Stimulated activated naive B cell treated with anti-CD40 and anti-IgM and Interleukin-4, amounts not matched to agents 10 μg/mL and 1 μg/mL and 100 μg/mL, for 72 hours (primary cell): ENCODE data around the gene DOK5.

ENCODE experiments used
- ATAC-seq, 2 donors: fragments of 150-1000 bp; cut with Tn5 transposase; replicated peaks; 2 replicates each; pipeline ENCODE4 v1.10.0; 2021; ENCODE audit warnings: moderate library complexity in 1 of 2
- DNase-seq: peaks from one replicate; pipeline ENCODE4 v3.0.0; 2021
- H3K27ac Mint-ChIP-seq: one replicate; pipeline ENCODE4 v1.8.0; 2022; ENCODE audit warnings: mild to moderate bottlenecking, mixed read lengths
- H3K27me3 Mint-ChIP-seq, 2 donors: one replicate each; pipeline ENCODE4 v1.8.0; 2022; ENCODE audit warnings: mixed read lengths in 2 of 2
- H3K36me3 Mint-ChIP-seq, 2 donors: one replicate each; pipeline ENCODE4 v1.8.0; 2022; ENCODE audit warnings: mixed read lengths in 2 of 2, mild to moderate bottlenecking in 1 of 2
- H3K4me1 Mint-ChIP-seq, 2 donors: one replicate each; pipeline ENCODE4 v1.8.0; 2022; ENCODE audit warnings: mixed read lengths in 2 of 2, mild to moderate bottlenecking in 1 of 2
- H3K4me3 Mint-ChIP-seq, 2 donors: one replicate each; pipeline ENCODE4 v1.8.0; 2022; ENCODE audit warnings: mild to moderate bottlenecking in 2 of 2, mixed read lengths in 2 of 2, moderate library complexity in 1 of 2
- H3K9me3 Mint-ChIP-seq, 2 donors: one replicate each; pipeline ENCODE4 v1.8.0; 2022; ENCODE audit warnings: mixed read lengths in 2 of 2, mild to moderate bottlenecking in 1 of 2

DOK5 gene

DNA sequence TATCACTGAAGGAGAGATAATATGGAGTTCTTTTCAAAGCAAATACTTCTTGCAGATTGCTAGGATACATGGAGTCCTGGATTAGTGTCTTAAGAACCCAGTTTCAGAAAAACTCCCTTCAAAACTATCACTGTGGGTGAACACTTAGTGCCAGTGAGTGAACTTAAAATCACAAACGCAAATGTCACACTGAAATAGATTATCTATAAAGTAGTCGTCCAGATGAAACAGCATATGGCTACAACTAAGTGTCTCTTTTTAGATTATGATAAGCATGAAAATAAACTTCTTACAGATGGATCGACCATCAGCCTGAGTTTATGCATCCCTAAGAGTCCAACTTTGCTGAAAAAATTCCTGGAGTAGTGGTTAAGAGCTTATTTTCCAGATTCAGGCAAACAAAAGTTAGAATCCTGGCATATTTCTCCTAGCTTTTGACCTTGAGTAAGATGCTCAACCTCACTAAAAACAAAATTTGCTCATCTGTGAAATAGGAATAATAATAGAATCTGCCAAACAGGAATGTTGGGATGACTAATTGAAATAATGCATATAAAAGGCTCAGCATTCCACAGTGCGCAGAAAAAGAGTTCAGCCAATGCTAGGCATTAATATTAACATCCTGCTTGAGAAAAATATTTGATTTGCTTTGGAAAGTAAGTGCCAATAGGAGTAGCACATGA is 70.4 kb downstream of the DOK5 start:
- no peak overlapping the region for H3K27ac Mint-ChIP-seq
- DNase-seq (no peak), ATAC-seq (no peak)
- no peak overlapping the region for H3K4me3 Mint-ChIP-seq
- peaks cover 4 to 8% of the 10 kb centered on the region in 2 donors for H3K9me3 Mint-ChIP-seq
- no peaks in the 10 kb centered on the region for H3K36me3 Mint-ChIP-seq
- no peaks in the 10 kb centered on the region for H3K4me1 Mint-ChIP-seq
- no peaks in the 10 kb centered on the region for H3K27me3 Mint-ChIP-seq

DNA sequence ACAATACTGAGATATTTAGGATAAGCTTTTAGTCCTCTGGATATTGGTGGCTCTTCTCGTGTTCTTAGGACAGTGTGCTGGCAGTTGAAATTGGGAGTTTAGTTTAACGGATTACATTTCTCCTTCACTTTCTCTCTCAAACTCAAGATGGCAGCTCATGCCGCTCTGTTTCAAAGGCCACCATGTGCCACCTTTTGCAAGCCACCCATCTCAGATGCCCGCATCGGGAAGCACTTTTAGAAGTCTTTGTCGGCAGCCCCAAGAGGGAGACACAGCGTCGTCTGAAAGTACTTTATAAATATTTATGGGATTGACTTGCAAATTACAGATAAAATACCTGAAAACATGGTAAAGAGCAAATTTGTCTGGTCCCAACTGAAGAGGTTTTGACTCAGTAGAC is 73.5 kb downstream of the DOK5 start:
- H3K36me3 Mint-ChIP-seq, result no peaks in the 10 kb centered on the region
- ATAC-seq (no peak), DNase-seq (no peak)
- H3K4me3 Mint-ChIP-seq, result no peak overlapping the region
- H3K27ac Mint-ChIP-seq, result no peak overlapping the region
- peaks cover 4% of the 10 kb centered on the region in 2 donors for H3K9me3 Mint-ChIP-seq
- no peaks in the 10 kb centered on the region for H3K4me1 Mint-ChIP-seq
- H3K27me3 Mint-ChIP-seq, result no peaks in the 10 kb centered on the region

DNA sequence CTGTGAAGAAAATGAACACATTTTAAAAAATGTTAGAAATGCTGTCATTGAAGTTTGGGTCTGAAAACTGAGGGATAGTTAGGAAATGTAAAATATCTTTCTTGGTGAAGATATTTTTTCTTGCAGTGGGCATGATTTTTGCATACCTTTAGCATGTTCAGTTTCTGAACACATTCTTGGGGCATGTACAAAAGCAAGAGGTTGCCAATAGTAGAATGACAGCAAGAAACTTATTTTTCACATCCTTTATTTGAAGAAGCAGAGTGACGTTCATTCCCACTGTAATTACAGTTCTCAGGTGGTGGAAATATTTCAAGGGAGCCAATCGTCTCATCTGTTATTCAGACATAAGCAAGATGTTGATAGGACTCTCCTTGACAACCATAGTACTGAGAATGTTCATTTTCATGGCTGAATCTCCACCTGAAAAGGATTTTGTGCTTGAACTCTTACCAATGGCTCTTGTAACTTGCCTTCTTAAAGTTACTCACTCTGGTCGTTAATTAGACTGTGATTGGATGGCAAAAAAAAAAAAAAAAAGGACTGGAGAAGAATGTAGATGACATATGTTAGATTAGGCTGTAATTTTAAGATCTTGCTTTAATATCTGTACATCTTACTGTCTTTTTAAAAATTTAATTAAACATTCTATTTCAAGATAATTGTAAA is 74.4 kb downstream of the DOK5 start:
- no peak for ATAC-seq

DNA sequence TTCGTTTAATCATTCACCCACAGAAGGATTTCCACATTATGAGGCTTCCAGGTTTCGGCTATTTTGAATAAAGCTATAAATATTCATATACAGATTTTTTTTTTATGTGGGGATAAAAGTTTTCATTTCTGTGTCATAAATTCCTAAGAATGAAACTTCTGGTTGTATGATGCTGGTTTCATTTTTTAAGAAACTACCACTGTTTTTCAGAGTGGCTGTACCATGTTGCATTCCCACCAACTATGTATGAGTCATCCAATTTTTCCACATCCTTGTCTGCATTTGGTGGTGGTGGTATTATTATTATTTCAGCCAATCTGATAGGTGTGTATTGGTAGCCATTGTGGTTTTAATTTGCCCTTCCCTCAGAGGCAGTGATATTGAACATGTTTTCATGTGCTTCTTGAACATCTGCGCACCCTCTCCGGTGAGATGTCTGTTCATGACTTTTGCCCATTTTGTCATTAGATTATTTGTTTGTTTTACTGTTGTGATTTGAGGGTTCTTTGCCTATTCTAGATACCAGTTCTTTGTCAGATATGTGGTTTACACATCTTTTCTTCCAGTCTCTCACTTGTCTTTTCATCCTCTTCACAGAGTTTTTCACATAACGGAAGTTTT is 75.5 kb downstream of the DOK5 start:
- ATAC-seq (no peak), DNase-seq (no peak)
- Mint-ChIP-seq H3K36me3 (no peaks in the 10 kb centered on the region), H3K9me3 (no peaks in the 10 kb centered on the region), H3K27me3 (peaks cover 4 to 5% of the 10 kb centered on the region in 2 donors), H3K27ac (no peak overlapping the region), H3K4me3 (no peak overlapping the region), H3K4me1 (no peaks in the 10 kb centered on the region)

More for the DNA sequence above, 74.4 kb downstream of the DOK5 start:
- H3K4me3 Mint-ChIP-seq, result no peak overlapping the region
- H3K4me1 Mint-ChIP-seq, result no peaks in the 10 kb centered on the region
- no peaks in the 10 kb centered on the region for H3K36me3 Mint-ChIP-seq
- H3K9me3 Mint-ChIP-seq, result no peaks in the 10 kb centered on the region
- DNase-seq, result no peak
- no peaks in the 10 kb centered on the region for H3K27me3 Mint-ChIP-seq
- no peak overlapping the region for H3K27ac Mint-ChIP-seq

DNA sequence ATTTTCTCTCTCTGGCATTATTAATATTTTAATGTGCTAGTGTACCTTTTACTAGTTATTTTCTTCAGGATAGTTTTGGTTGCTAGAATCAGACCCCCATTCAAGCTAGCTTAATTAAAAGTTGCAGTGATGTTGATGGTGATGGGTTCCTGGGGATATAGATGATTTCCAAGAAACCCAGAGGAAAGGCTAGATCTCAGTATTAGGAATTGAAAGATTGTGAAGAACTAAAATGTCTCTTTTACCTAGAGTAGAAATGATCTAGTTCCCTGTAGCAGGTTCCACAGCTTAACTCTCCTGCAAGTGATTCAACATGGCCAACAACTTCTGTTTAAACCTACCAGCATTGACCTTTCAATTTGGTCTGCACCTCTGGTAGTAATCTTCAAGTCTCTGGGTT is 78.6 kb downstream of the DOK5 start:
- ATAC-seq (no peak), DNase-seq (no peak)
- Mint-ChIP-seq H3K9me3 (no peaks in the 10 kb centered on the region), H3K27ac (no peak overlapping the region), H3K4me3 (no peak overlapping the region), H3K36me3 (no peaks in the 10 kb centered on the region), H3K27me3 (peaks cover 4 to 5% of the 10 kb centered on the region in 2 donors), H3K4me1 (no peaks in the 10 kb centered on the region)

DNA sequence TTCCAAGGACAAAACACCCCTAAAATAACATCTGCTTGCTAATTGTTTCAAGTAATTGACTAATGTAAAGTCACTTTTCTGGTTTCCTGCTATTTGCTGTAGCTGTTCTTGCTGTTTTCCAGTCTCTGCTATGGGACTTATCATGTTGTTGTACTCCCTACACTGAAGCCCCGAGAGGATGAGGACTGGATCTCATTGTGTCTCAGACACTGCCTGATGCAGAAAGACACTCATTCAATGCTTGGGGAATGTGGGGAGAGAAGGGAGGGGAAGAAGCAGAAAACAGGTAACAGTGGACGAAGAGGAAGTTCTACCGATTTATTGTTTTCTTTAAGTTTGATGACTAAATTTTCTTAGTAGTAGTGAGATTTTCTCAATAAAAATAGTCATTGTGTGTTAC is 79.8 kb downstream of the DOK5 start:
- DNase-seq (no peak), ATAC-seq (no peak)
- H3K4me3 Mint-ChIP-seq, result no peak overlapping the region
- H3K9me3 Mint-ChIP-seq, result no peaks in the 10 kb centered on the region
- H3K27ac Mint-ChIP-seq, result no peak overlapping the region
- peaks cover 4 to 5% of the 10 kb centered on the region in 2 donors for H3K27me3 Mint-ChIP-seq
- no peaks in the 10 kb centered on the region for H3K4me1 Mint-ChIP-seq
- no peaks in the 10 kb centered on the region for H3K36me3 Mint-ChIP-seq

DNA sequence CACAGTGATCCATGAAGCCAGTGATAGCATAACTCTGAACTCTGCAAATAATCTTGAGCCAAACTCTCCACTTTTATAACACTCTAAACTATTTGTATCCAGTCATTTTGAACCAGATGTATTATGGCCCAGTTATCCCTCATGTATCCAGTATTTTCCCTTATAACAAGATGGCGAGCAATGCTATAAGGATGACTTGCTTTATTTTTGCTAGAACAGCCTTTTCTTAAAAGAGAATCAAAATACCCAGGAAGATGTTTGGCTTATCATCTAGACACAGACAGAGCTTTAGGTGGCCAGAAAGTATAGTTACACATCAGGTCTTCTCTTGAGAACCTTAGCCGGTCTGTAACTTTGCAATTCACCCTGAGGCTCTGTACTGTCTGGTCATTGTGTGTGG is 81.0 kb downstream of the DOK5 start:
- H3K4me1 Mint-ChIP-seq, result no peaks in the 10 kb centered on the region
- no peak overlapping the region for H3K27ac Mint-ChIP-seq
- H3K27me3 Mint-ChIP-seq, result peaks cover 4 to 5% of the 10 kb centered on the region in 2 donors
- H3K4me3 Mint-ChIP-seq, result no peak overlapping the region
- no peaks in the 10 kb centered on the region for H3K36me3 Mint-ChIP-seq
- DNase-seq (no peak), ATAC-seq (no peak)
- H3K9me3 Mint-ChIP-seq, result peaks cover 0 to 2% of the 10 kb centered on the region in 2 donors

DNA sequence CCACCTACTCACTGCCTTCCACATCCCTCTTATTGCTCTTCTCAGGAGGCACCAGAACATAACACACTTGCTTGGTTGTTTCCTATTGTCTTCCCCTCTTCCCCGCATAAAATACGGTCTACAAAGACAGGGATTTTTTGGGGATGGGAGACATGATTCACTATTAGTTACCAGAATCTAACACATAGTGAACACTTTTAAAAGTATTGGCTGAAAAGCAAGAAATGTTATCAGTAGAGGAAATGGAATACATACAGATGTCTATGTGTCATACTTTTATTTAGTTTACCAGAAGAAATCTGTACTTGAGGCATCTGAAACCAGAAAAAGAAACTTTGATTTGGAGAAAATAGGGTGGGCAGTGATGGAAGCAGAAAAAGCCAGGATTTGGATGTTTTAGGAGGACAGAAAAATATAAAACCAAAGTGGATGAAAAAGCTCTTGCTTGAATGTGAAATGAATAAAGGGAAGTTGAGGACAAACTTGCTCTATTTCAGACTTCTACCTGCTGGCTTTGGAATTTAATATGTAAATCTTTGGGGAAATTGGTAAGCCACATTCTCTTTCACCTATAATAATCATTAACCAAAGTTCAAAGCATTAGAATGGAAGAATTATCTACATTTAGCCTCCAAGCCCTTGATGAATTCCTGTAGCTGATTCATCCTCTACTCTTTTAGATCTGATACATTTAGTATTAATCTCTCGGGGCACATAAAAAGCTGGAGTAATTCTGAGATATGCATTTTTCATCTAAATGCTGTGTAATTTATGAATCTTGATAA is 82.6 kb downstream of the DOK5 start:
- H3K27me3 Mint-ChIP-seq, result peaks cover 4 to 5% of the 10 kb centered on the region in 2 donors
- peaks cover 0 to 2% of the 10 kb centered on the region in 2 donors for H3K9me3 Mint-ChIP-seq
- no peak for DNase-seq
- no peaks in the 10 kb centered on the region for H3K36me3 Mint-ChIP-seq
- ATAC-seq, result no peak
- no peak overlapping the region for H3K4me3 Mint-ChIP-seq
- no peak overlapping the region for H3K27ac Mint-ChIP-seq
- no peaks in the 10 kb centered on the region for H3K4me1 Mint-ChIP-seq

DNA sequence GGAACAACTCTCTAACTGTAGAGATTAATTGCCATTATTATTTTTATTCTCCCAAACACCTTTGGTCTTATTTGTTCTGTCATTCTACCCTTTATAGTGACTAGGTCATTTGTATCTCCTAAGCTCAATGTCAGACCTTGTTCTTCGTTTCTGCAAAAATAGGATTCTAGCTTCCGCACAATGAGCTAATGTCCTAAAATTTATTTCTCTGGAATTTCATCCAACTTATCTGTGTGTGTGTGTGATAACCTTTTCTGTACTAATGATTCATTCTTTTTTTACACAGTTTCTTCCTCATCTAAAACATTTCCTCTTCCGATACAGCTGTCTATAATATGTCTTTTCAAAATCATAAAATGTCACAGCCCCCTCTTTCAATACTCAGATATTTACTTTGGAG is 84.5 kb downstream of the DOK5 start:
- Mint-ChIP-seq H3K4me3 (no peak overlapping the region), H3K4me1 (no peaks in the 10 kb centered on the region), H3K36me3 (no peaks in the 10 kb centered on the region), H3K27me3 (peaks cover 4 to 5% of the 10 kb centered on the region in 2 donors), H3K27ac (no peak overlapping the region), H3K9me3 (peaks cover 0 to 2% of the 10 kb centered on the region in 2 donors)
- ATAC-seq, result no peak
- no peak for DNase-seq

DNA sequence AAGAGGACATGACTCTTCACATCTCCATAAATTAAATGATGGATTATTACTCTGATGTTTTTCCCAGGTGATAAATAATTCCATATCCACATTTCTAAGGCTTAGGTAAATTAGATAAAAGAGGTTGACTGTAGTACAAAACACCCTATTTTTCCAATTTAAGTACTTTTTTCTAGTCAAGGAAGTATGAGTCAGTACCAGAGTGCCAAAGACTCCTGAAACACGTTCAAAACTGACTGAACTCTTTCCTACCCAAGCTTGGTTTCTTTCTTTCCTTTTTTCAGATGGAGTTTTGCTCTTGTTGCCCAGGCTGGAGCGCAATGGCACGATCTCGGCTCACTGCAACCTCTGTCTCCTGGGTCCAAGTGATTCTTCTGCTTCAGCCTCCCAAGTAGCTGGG is 85.0 kb downstream of the DOK5 start:
- Mint-ChIP-seq H3K27ac (no peak overlapping the region), H3K9me3 (peaks cover 0 to 2% of the 10 kb centered on the region in 2 donors), H3K36me3 (no peaks in the 10 kb centered on the region), H3K27me3 (peaks cover 0 to under 1% of the 10 kb centered on the region in 2 donors), H3K4me3 (no peak overlapping the region), H3K4me1 (no peaks in the 10 kb centered on the region)
- ATAC-seq (no peak), DNase-seq (no peak)

DNA sequence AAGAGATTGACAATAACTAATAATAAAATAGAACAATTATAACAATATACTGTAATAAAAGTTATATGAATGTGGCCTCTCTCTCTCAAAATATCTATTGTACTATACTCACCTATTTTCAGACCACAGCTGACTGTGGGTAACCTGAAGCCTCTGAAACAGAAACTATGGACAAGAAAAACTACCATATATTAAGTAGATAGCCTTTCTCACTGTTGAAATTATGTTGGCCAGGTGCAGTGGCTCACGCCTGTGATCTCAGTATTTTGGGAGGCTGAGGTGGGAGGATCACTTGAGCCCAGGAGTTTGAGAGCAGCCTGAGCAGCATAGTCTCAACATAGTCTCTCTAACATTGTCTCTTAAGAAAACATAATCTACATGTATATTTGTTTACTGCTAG is 89.9 kb downstream of the DOK5 start:
- peaks cover 0 to 2% of the 10 kb centered on the region in 2 donors for H3K9me3 Mint-ChIP-seq
- no peaks in the 10 kb centered on the region for H3K27me3 Mint-ChIP-seq
- H3K4me1 Mint-ChIP-seq, result no peaks in the 10 kb centered on the region
- no peak overlapping the region for H3K27ac Mint-ChIP-seq
- H3K4me3 Mint-ChIP-seq, result no peak overlapping the region
- ATAC-seq (no peak), DNase-seq (no peak)
- H3K36me3 Mint-ChIP-seq, result no peaks in the 10 kb centered on the region

DNA sequence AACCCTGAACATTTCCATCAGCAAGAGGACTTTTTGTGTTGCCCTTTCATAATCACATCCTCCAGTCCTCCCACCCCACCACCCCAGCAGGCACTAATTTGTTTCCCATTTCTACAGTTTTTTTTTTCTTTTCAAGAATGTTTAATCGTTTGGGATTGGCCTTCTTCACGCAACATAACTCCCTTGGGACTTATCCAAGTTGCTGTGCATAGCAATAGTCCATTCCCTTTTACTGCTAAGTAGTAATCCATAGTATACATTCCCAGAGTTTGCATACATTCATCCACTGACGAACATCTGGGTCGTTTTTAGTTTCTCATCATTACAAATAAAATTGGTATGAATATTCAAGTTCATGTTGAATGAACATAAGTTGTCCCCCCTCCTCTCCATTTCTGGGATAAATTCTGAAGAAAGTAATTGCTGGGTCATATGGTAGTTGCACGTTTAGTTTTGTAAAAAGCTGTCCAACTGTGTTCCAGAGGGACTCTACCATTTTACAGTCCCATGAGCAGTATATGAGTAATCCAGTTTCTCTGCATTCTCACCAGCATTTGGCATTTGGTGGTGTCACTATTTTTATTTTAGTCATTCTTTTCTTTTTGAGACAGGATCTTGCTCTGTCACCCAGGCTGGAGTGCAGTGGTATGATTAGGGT is 90.8 kb downstream of the DOK5 start:
- Mint-ChIP-seq H3K4me3 (no peak overlapping the region), H3K9me3 (no peaks in the 10 kb centered on the region), H3K27me3 (no peaks in the 10 kb centered on the region), H3K36me3 (no peaks in the 10 kb centered on the region), H3K27ac (no peak overlapping the region), H3K4me1 (no peaks in the 10 kb centered on the region)
- ATAC-seq, result no peak
- DNase-seq, result no peak

DNA sequence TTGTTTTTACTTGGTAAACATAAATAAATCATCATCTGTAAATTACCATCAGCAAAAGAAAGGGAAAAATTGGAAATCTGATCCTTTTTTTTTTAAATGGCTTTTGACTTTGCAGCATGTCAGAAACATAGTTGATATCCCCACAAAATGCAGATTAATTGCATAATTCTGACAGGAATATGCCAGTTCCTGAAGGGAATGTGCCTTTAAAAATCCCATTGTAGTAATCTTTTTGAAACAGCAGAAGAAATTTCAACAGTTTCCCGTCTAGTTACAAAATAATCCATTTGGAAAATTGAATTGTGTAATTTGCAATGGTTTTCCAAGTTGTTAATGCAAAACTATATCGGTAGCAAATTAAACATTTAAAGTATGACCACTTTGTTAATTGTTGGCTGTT is 95.2 kb downstream of the DOK5 start:
- H3K4me1 Mint-ChIP-seq, result no peaks in the 10 kb centered on the region
- H3K4me3 Mint-ChIP-seq, result no peak overlapping the region
- DNase-seq, result no peak
- no peaks in the 10 kb centered on the region for H3K36me3 Mint-ChIP-seq
- no peaks in the 10 kb centered on the region for H3K27me3 Mint-ChIP-seq
- ATAC-seq, result no peak
- no peak overlapping the region for H3K27ac Mint-ChIP-seq
- no peaks in the 10 kb centered on the region for H3K9me3 Mint-ChIP-seq
